Measurements from ENCODE around the gene ANKRD13B.
A peak's percentile ranks its signal among the peaks of the same experiment; 100 is the strongest.

DNA sequence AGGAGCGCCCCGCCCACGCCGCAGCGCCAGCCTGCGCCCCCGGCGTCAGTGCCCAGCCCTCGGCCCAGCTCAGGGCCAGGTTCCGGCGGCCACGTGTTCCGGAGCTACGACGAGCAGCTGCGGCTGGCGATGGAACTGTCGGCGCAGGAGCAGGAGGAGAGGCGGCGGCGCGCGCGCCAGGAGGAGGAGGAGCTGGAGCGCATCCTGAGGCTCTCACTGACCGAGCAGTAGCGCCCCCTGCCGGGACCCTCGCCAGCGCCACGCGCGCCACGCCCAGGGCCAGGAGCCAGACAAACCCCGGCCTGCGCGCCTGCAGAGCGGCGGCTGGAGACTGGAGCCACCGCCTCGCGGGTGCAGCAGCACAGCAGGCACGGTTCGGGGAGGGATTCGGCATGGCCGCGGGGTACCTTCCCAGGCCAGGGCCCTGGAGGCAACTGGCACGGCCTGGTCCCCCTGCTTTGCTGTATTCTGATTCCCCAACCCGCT is 20.5 kb downstream of the ANKRD13B start:
- TF ChIP-seq CREB1 (CRISPR knock-in tag; IDR thresholded peaks at IDR 0.05): peak; percentile 91
- TF ChIP-seq JUN (CRISPR knock-in tag; IDR thresholded peaks at IDR 0.05): no peak
- TF ChIP-seq ZNF138 (CRISPR knock-in tag; conservative IDR thresholded peaks at IDR 0.05): peak; percentile 49; the same call in 1 of the 2 replicates
- peak; percentile 92 for TF ChIP-seq ARID4B (CRISPR knock-in tag; IDR thresholded peaks at IDR 0.05; ENCODE audit: borderline replicate concordance)
- TF ChIP-seq, protein P1, sequence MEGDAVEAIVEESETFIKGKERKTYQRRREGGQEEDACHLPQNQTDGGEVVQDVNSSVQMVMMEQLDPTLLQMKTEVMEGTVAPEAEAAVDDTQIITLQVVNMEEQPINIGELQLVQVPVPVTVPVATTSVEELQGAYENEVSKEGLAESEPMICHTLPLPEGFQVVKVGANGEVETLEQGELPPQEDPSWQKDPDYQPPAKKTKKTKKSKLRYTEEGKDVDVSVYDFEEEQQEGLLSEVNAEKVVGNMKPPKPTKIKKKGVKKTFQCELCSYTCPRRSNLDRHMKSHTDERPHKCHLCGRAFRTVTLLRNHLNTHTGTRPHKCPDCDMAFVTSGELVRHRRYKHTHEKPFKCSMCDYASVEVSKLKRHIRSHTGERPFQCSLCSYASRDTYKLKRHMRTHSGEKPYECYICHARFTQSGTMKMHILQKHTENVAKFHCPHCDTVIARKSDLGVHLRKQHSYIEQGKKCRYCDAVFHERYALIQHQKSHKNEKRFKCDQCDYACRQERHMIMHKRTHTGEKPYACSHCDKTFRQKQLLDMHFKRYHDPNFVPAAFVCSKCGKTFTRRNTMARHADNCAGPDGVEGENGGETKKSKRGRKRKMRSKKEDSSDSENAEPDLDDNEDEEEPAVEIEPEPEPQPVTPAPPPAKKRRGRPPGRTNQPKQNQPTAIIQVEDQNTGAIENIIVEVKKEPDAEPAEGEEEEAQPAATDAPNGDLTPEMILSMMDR (IDR thresholded peaks at IDR 0.05): peak; percentile 85
- peak; percentile 91; the same call in 1 of the 2 replicates for TF ChIP-seq TCF7 (CRISPR knock-in tag; IDR thresholded peaks at IDR 0.05; ENCODE audit: low read depth)
- 0 out of 2 replicates have a peak, but pooled peaks have one; percentile 70 for TF ChIP-seq ATF3 (CRISPR knock-in tag; conservative IDR thresholded peaks at IDR 0.05)
- TF ChIP-seq ZNF232 (CRISPR knock-in tag; IDR thresholded peaks at IDR 0.05): peak; percentile 93
- TF ChIP-seq MAX (CRISPR knock-in tag; IDR thresholded peaks at IDR 0.05): peak; percentile 100
- TF ChIP-seq, protein P2, sequence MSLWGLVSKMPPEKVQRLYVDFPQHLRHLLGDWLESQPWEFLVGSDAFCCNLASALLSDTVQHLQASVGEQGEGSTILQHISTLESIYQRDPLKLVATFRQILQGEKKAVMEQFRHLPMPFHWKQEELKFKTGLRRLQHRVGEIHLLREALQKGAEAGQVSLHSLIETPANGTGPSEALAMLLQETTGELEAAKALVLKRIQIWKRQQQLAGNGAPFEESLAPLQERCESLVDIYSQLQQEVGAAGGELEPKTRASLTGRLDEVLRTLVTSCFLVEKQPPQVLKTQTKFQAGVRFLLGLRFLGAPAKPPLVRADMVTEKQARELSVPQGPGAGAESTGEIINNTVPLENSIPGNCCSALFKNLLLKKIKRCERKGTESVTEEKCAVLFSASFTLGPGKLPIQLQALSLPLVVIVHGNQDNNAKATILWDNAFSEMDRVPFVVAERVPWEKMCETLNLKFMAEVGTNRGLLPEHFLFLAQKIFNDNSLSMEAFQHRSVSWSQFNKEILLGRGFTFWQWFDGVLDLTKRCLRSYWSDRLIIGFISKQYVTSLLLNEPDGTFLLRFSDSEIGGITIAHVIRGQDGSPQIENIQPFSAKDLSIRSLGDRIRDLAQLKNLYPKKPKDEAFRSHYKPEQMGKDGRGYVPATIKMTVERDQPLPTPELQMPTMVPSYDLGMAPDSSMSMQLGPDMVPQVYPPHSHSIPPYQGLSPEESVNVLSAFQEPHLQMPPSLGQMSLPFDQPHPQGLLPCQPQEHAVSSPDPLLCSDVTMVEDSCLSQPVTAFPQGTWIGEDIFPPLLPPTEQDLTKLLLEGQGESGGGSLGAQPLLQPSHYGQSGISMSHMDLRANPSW (CRISPR knock-in tag; conservative IDR thresholded peaks at IDR 0.05; ENCODE audit: low read depth): peak; percentile 67; the same call in 1 of the 2 replicates
- 0 out of 2 replicates have a peak, but pooled peaks have one; percentile 21 for TF ChIP-seq GABPB1 (CRISPR knock-in tag; IDR thresholded peaks at IDR 0.05)

All from WTC11 (cell line).